ENCODE measurements around the gene TUBGCP5.

DNA sequence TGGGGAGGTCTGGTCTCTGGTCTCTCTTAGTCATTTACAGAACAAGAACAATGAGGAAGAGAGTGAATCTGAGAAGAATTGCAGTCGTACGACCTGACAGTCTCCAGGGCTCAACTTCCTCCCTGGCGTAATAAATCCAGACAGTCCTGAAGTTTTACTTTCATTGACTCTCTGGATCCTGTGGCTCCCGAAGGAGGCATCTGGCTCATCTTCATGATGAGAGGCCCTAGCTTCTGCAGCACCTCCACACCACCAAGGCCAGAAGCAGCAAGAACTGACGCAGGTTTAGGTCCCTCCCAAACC lies 47.4 kb downstream of the TUBGCP5 start:
- TF ChIP-seq EZH2 (IDR thresholded peaks at IDR 0.05; ENCODE audit: insufficient read depth, poor library complexity, severe bottlenecking) (no peak), EZH2phosphoT487 (IDR thresholded peaks at IDR 0.05; ENCODE audit: insufficient read depth, low read depth) (no peak)
